GM21447 (cell line): ENCODE data around the gene ANTXR1.

ENCODE experiments used
- ATAC-seq: cut with Tn5 transposase; IDR thresholded peaks from one replicate; pipeline ENCODE4 v1.9.1; 2021; ENCODE audit not compliant: unreplicated experiment

The ANTXR1 gene

GRCh38 chr2:69067026-69067630, 54.1 kb downstream of the ANTXR1 start:
- ATAC-seq: no peak

GRCh38 chr2:69067866-69068265, 54.9 kb downstream of the ANTXR1 start:
- ATAC-seq: no peak

- ATAC-seq: no peak
These were observed 58.0 kb downstream of the ANTXR1 start for GRCh38 chr2:69070969-69071368.

- no peak for ATAC-seq
These were observed 61.1 kb downstream of the ANTXR1 start for GRCh38 chr2:69073928-69074570.

GRCh38 chr2:69074918-69075317, 61.9 kb downstream of the ANTXR1 start:
- no peak for ATAC-seq

GRCh38 chr2:69075486-69075885, 62.5 kb downstream of the ANTXR1 start:
- no peak for ATAC-seq

- no peak for ATAC-seq
These were observed 63.6 kb downstream of the ANTXR1 start for GRCh38 chr2:69076601-69077000.

GRCh38 chr2:69077252-69077950, 64.4 kb downstream of the ANTXR1 start:
- no peak for ATAC-seq

GRCh38 chr2:69080071-69080470, 67.1 kb downstream of the ANTXR1 start:
- ATAC-seq: no peak

GRCh38 chr2:69081001-69081580, 68.1 kb downstream of the ANTXR1 start:
- no peak for ATAC-seq

GRCh38 chr2:69081757-69082156, 68.8 kb downstream of the ANTXR1 start:
- no peak for ATAC-seq

GRCh38 chr2:69082430-69082997, 69.5 kb downstream of the ANTXR1 start:
- ATAC-seq: no peak

GRCh38 chr2:69083235-69083748, 70.3 kb downstream of the ANTXR1 start:
- no peak for ATAC-seq

- no peak for ATAC-seq
These were observed 71.5 kb downstream of the ANTXR1 start for GRCh38 chr2:69084492-69084891.

GRCh38 chr2:69086466-69086865, 73.5 kb downstream of the ANTXR1 start:
- no peak for ATAC-seq

- no peak for ATAC-seq
These were observed 74.4 kb downstream of the ANTXR1 start for GRCh38 chr2:69087211-69087911.

- ATAC-seq: no peak
These were observed 74.9 kb downstream of the ANTXR1 start for GRCh38 chr2:69087912-69088240.

- no peak for ATAC-seq
These were observed 75.5 kb downstream of the ANTXR1 start for GRCh38 chr2:69088466-69088865.

- ATAC-seq: no peak
These were observed 76.3 kb downstream of the ANTXR1 start for GRCh38 chr2:69089266-69089665.

GRCh38 chr2:69089998-69090397, 77.0 kb downstream of the ANTXR1 start:
- no peak for ATAC-seq

- no peak for ATAC-seq
These were observed 77.8 kb downstream of the ANTXR1 start for GRCh38 chr2:69090820-69091219.
